ENCODE results near the gene MTERF2. TPM values are rescaled to one million over a fixed set of nuclear protein-coding genes. Genes with fewer than 3 reads are reported as not detected.

Gene MTERF2
- total RNA-seq, 1 donor from 2014 or later, result 25.1 TPM

DNA sequence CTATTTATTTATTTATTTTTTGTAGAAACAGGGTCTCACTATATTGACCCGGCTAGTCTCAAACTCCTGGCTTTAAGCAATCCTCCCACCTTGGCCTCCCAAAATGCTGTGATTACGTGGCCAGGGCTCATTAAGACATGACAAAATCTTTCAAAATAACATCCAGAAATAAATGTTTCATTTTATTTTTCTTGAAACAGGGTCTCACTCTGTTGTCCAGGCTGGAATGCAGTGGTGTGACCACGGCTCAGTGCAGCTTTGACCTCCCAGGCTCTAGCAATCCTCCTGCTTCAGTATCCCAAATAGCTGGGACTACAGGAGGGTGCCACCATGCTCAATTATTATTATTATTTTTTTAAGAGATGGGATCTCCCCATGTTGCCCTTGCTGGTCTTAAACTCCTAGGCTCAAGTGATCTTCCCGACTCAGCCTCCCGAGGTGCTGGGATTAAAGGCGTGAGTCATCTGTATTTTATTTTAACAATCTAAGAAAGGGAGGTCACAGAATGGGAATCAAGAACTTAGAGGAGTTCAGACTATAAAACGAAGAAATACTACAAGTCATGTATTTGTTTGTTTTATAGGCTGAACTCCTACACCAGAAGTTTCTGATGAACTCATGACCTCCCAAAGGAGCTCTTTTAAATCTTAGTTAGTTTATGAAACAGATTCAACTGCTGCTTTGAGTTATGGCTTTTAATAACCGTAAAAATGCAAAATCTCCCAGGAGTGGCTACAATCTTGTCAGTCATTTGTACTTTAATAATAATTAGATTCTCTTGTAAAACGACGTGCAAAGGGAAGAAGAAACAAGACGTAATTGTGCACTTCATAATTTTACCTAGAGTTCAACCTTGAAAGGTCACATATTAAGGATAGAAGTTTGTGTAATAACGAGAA lies 33.3 kb downstream of the MTERF2 start:
- Histone ChIP-seq H3K9me3 (ENCODE audit: low read depth) (no peaks in the 10 kb centered on the region), H3K79me2 (ENCODE audit: low read depth) (peaks cover 23% of the 10 kb centered on the region), H3K4me3 (no peak overlapping the region), H3K4me2 (no peak overlapping the region), H2AFZ (replicated peaks) (no peak overlapping the region), H4K20me1 (ENCODE audit: low read depth) (peaks cover 14% of the 10 kb centered on the region), H3K4me1 (no peaks in the 10 kb centered on the region), H3K27me3 (peaks cover 9% of the 10 kb centered on the region), H3K9ac (no peak overlapping the region), H3K27ac (no peak overlapping the region), H3K36me3 (no peaks in the 10 kb centered on the region), H3F3A (ENCODE audit: low read depth) (peaks cover 22% of the 10 kb centered on the region)
- Mint-ChIP-seq H3K27ac (no peak overlapping the region), H3K36me3 (no peaks in the 10 kb centered on the region), H3K27me3 (ENCODE audit: insufficient read depth, low read depth) (peaks cover 3% of the 10 kb centered on the region), H3K4me1 (peaks cover 23% of the 10 kb centered on the region), H3K9me3 (peaks cover 15% of the 10 kb centered on the region), H3K4me3 (no peak overlapping the region)
- TF ChIP-seq EZH2phosphoT487 (IDR thresholded peaks at IDR 0.05) (no peak), EZH2 (IDR thresholded peaks at IDR 0.05) (no peak)
- TF ChIP-seq, protein P1, sequence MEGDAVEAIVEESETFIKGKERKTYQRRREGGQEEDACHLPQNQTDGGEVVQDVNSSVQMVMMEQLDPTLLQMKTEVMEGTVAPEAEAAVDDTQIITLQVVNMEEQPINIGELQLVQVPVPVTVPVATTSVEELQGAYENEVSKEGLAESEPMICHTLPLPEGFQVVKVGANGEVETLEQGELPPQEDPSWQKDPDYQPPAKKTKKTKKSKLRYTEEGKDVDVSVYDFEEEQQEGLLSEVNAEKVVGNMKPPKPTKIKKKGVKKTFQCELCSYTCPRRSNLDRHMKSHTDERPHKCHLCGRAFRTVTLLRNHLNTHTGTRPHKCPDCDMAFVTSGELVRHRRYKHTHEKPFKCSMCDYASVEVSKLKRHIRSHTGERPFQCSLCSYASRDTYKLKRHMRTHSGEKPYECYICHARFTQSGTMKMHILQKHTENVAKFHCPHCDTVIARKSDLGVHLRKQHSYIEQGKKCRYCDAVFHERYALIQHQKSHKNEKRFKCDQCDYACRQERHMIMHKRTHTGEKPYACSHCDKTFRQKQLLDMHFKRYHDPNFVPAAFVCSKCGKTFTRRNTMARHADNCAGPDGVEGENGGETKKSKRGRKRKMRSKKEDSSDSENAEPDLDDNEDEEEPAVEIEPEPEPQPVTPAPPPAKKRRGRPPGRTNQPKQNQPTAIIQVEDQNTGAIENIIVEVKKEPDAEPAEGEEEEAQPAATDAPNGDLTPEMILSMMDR (IDR thresholded peaks at IDR 0.05), result no peak
- DNase-seq (ENCODE audit: low spot score), result no peak

DNA sequence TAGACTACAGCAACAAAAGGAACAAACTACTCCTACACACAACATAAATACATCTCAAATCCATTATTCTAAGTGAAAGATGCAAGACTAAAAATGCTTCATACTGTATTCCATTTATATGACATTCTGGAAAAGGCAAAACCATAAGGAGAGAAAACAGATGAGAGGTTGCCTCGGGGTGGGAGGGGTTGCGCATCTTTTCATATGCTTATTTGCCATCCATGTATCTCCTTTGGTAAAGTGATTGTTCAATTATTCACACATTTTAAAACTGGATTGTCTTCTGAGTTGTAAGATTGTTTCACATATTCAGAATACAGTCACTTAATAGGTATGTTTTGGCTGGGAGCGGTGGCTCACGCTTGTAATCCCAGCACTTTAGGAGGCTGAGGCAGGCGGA lies 36.4 kb downstream of the MTERF2 start:
- H3K9me3 ChIP-seq (ENCODE audit: low read depth), result peaks cover 9% of the 10 kb centered on the region
- peaks cover 6% of the 10 kb centered on the region for H3K4me1 Mint-ChIP-seq
- H3K36me3 Mint-ChIP-seq, result no peaks in the 10 kb centered on the region
- H3K4me3 Mint-ChIP-seq, result no peak overlapping the region
- no peak overlapping the region for H2AFZ ChIP-seq (replicated peaks)
- no peak overlapping the region for H3K4me2 ChIP-seq
- H3K27ac Mint-ChIP-seq, result no peak overlapping the region
- no peak overlapping the region for H3K9ac ChIP-seq
- no peaks in the 10 kb centered on the region for H3K4me1 ChIP-seq
- H4K20me1 ChIP-seq (ENCODE audit: low read depth), result no peaks in the 10 kb centered on the region
- peaks cover 9% of the 10 kb centered on the region for H3K27me3 ChIP-seq
- H3K27me3 Mint-ChIP-seq (ENCODE audit: insufficient read depth, low read depth), result peaks cover 3% of the 10 kb centered on the region
- H3K79me2 ChIP-seq (ENCODE audit: low read depth), result no peaks in the 10 kb centered on the region
- H3F3A ChIP-seq (ENCODE audit: low read depth), result peaks cover 10% of the 10 kb centered on the region
- DNase-seq (ENCODE audit: low spot score), result no peak
- no peaks in the 10 kb centered on the region for H3K36me3 ChIP-seq
- H3K9me3 Mint-ChIP-seq, result peaks cover 35% of the 10 kb centered on the region
- TF ChIP-seq, protein P1 (IDR thresholded peaks at IDR 0.05), result no peak
- TF ChIP-seq EZH2 (IDR thresholded peaks at IDR 0.05) (no peak), EZH2phosphoT487 (IDR thresholded peaks at IDR 0.05) (no peak)
- no peak overlapping the region for H3K27ac ChIP-seq
- H3K4me3 ChIP-seq, result no peak overlapping the region

DNA sequence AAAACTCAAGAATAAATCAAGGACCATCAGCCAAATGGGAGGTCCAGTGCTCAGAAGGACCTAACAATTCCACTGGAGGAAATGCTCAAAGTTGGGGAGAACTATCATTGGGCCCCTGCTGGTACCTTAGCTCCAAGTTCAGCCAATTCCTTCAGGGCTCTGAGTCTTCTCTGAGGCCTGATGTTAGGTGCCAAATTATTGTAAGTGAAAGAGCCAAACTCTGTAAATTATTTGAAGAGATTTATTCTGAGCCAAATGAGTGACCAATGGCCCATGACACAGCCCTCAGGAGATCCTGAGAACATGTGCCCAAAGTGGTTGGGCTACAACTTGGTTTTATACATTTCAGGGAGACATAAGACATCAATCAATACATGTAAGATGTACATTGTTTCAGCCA lies 39.5 kb downstream of the MTERF2 start:
- no peak overlapping the region for H3K27ac Mint-ChIP-seq
- no peaks in the 10 kb centered on the region for H3K79me2 ChIP-seq (ENCODE audit: low read depth)
- peaks cover 19% of the 10 kb centered on the region for H3K9me3 ChIP-seq (ENCODE audit: low read depth)
- DNase-seq (ENCODE audit: low spot score), result no peak
- H3K9me3 Mint-ChIP-seq, result peaks cover 46% of the 10 kb centered on the region
- H3K36me3 Mint-ChIP-seq, result peaks cover 2% of the 10 kb centered on the region
- peaks cover 5% of the 10 kb centered on the region for H3K27me3 Mint-ChIP-seq (ENCODE audit: insufficient read depth, low read depth)
- no peaks in the 10 kb centered on the region for H4K20me1 ChIP-seq (ENCODE audit: low read depth)
- no peaks in the 10 kb centered on the region for H3K4me1 ChIP-seq
- H3K4me3 Mint-ChIP-seq, result no peak overlapping the region
- H3K4me1 Mint-ChIP-seq, result no peaks in the 10 kb centered on the region
- no peaks in the 10 kb centered on the region for H3K27me3 ChIP-seq
- TF ChIP-seq EZH2phosphoT487 (IDR thresholded peaks at IDR 0.05), result no peak
- TF ChIP-seq EZH2 (IDR thresholded peaks at IDR 0.05), result no peak
- TF ChIP-seq, protein P1 (IDR thresholded peaks at IDR 0.05), result no peak
- no peak overlapping the region for H3K4me3 ChIP-seq
- no peak overlapping the region for H3K27ac ChIP-seq
- no peaks in the 10 kb centered on the region for H3K36me3 ChIP-seq
- no peak overlapping the region for H3K9ac ChIP-seq
- H3K4me2 ChIP-seq, result no peak overlapping the region
- no peaks in the 10 kb centered on the region for H3F3A ChIP-seq (ENCODE audit: low read depth)
- no peak overlapping the region for H2AFZ ChIP-seq (replicated peaks)

Data from neural progenitor cell (in vitro differentiated cells).